T-helper 1 cell treated with Interleukin-12 subunit alpha and Interleukin-12 subunit beta and Interleukin-4 antibody, amounts not matched to agents 30 μg/mL and 1 μg/mL, for 36 hours (primary cell): Measurements from ENCODE around the gene EVA1C.
"Not testable (repeated sequence)": the region's sequence is repeated elsewhere in the genome, so short reads cannot be mapped to it uniquely, and the experiment has no call there.

Experiments
- H3K27ac Mint-ChIP-seq: one replicate; pipeline ENCODE4 v1.8.0; 2021; ENCODE audit warnings: mild to moderate bottlenecking, mixed read lengths
- H3K27me3 Mint-ChIP-seq: one replicate; pipeline ENCODE4 v1.8.0; 2021; ENCODE audit warnings: low read depth, mixed read lengths
- H3K36me3 Mint-ChIP-seq: one replicate; pipeline ENCODE4 v1.8.0; 2021; ENCODE audit warnings: low read depth, mixed read lengths
- H3K4me1 Mint-ChIP-seq: one replicate; pipeline ENCODE4 v1.8.0; 2021; ENCODE audit warnings: low read depth, mixed read lengths
- H3K4me3 Mint-ChIP-seq: one replicate; pipeline ENCODE4 v1.8.0; 2021; ENCODE audit warnings: mild to moderate bottlenecking, moderate library complexity, mixed read lengths
- H3K9me3 Mint-ChIP-seq: one replicate; pipeline ENCODE4 v1.8.0; 2021; ENCODE audit warnings: mixed read lengths

The EVA1C gene

DNA sequence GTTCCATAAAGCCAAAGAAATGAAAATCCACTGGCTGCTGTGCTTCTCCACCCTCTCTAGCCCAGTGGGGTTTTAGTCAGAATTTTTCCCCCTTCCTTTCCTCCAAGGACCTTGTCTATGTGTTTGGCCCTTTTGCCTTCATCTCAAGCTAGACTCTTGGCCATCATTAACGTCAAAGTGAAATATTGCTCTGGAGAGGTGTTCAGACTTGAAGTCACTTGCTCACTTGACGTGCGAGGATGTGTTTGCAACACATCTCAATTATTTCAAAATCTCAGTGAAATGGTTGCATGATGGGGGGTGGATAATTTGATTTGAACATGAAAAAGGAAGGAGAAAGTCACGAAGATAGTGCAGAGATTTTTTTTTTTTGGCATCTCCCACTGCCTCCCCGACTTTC, 13.6 kb downstream of the EVA1C start:
- Mint-ChIP-seq H3K27me3 (no peaks in the 10 kb centered on the region), H3K4me1 (no peaks in the 10 kb centered on the region), H3K27ac (no peak overlapping the region), H3K9me3 (no peaks in the 10 kb centered on the region), H3K4me3 (no peak overlapping the region), H3K36me3 (no peaks in the 10 kb centered on the region)

- H3K27ac Mint-ChIP-seq: no peak overlapping the region
- H3K4me1 Mint-ChIP-seq: no peaks in the 10 kb centered on the region
- H3K9me3 Mint-ChIP-seq: no peaks in the 10 kb centered on the region
- H3K27me3 Mint-ChIP-seq: no peaks in the 10 kb centered on the region
- no peaks in the 10 kb centered on the region for H3K36me3 Mint-ChIP-seq
- H3K4me3 Mint-ChIP-seq: no peak overlapping the region
Measured at GRCh38 chr21:32426592-32427051, 14.1 kb downstream of the EVA1C start.

- no peak overlapping the region for H3K4me3 Mint-ChIP-seq
- no peaks in the 10 kb centered on the region for H3K36me3 Mint-ChIP-seq
- no peaks in the 10 kb centered on the region for H3K4me1 Mint-ChIP-seq
- H3K27me3 Mint-ChIP-seq: no peaks in the 10 kb centered on the region
- H3K9me3 Mint-ChIP-seq: no peaks in the 10 kb centered on the region
- H3K27ac Mint-ChIP-seq: no peak overlapping the region
Measured at GRCh38 chr21:32427958-32428623, 15.6 kb downstream of the EVA1C start.

- H3K27ac Mint-ChIP-seq, H3K4me1 Mint-ChIP-seq, H3K36me3 Mint-ChIP-seq, H3K9me3 Mint-ChIP-seq, H3K4me3 Mint-ChIP-seq, H3K27me3 Mint-ChIP-seq: not testable (repeated sequence)
Measured at GRCh38 chr21:32432982-32433660, 20.6 kb downstream of the EVA1C start.

DNA sequence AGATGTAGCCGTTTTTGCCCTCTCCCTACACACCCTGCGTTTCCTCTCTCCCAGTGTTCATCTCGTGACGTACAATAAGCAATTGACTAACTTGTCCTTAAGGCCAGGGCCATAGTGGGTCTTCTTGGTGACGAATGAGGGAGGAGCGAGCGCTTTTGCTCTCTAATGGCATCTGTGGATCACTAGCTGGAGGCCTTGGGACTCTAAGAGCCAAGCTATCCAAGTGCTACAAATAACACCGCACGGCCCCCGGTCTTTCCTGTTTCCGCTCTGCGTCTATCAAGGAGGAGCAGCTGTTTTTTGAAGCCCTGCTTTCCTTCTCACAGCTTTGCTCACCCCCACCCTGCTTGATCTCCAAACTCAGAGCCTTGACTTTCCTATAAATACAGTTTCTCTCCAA, 25.2 kb downstream of the EVA1C start:
- H3K27me3 Mint-ChIP-seq: no peaks in the 10 kb centered on the region
- H3K27ac Mint-ChIP-seq: no peak overlapping the region
- H3K4me3 Mint-ChIP-seq: no peak overlapping the region
- H3K36me3 Mint-ChIP-seq: no peaks in the 10 kb centered on the region
- H3K9me3 Mint-ChIP-seq: peaks cover 4% of the 10 kb centered on the region
- peaks cover 2% of the 10 kb centered on the region for H3K4me1 Mint-ChIP-seq

- peaks cover 18% of the 10 kb centered on the region for H3K9me3 Mint-ChIP-seq
- no peaks in the 10 kb centered on the region for H3K36me3 Mint-ChIP-seq
- H3K27ac Mint-ChIP-seq: no peak overlapping the region
- H3K4me1 Mint-ChIP-seq: no peaks in the 10 kb centered on the region
- no peaks in the 10 kb centered on the region for H3K27me3 Mint-ChIP-seq
- H3K4me3 Mint-ChIP-seq: no peak overlapping the region
Measured at GRCh38 chr21:32442566-32443318, 30.2 kb downstream of the EVA1C start.

- Mint-ChIP-seq H3K4me1 (no peaks in the 10 kb centered on the region), H3K27ac (no peak overlapping the region), H3K27me3 (no peaks in the 10 kb centered on the region), H3K36me3 (no peaks in the 10 kb centered on the region), H3K4me3 (no peak overlapping the region), H3K9me3 (peaks cover 18% of the 10 kb centered on the region)
Measured at GRCh38 chr21:32445101-32445500, 32.6 kb downstream of the EVA1C start.

DNA sequence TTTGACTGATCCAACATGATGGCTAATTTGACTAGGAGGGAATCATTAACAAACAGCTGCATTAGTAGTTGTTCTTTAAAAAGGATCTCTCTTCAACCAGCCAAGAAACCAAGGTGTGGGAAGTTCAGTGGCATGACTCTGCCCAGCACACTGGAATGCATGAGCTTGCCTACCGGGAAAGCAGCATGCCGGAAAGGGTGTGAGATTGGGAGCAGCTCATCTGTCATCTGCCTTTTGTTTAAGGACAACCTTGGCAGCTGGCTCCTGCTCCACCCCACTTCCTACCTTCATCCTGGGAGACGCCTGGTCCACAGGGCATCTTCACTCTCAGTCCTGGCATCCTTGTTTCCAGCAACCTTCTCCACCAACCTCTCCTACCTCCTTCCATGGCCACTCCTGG, 33.9 kb downstream of the EVA1C start:
- not testable (repeated sequence) for H3K4me1 Mint-ChIP-seq, H3K36me3 Mint-ChIP-seq, H3K27ac Mint-ChIP-seq, H3K4me3 Mint-ChIP-seq, H3K27me3 Mint-ChIP-seq
- H3K9me3 Mint-ChIP-seq: peaks cover 14% of the 10 kb centered on the region

GRCh38 chr21:32447224-32447623, 34.7 kb downstream of the EVA1C start:
- no peak overlapping the region for H3K4me3 Mint-ChIP-seq
- no peak overlapping the region for H3K27ac Mint-ChIP-seq
- no peaks in the 10 kb centered on the region for H3K36me3 Mint-ChIP-seq
- H3K27me3 Mint-ChIP-seq: no peaks in the 10 kb centered on the region
- H3K4me1 Mint-ChIP-seq: no peaks in the 10 kb centered on the region
- H3K9me3 Mint-ChIP-seq: peaks cover 14% of the 10 kb centered on the region

DNA sequence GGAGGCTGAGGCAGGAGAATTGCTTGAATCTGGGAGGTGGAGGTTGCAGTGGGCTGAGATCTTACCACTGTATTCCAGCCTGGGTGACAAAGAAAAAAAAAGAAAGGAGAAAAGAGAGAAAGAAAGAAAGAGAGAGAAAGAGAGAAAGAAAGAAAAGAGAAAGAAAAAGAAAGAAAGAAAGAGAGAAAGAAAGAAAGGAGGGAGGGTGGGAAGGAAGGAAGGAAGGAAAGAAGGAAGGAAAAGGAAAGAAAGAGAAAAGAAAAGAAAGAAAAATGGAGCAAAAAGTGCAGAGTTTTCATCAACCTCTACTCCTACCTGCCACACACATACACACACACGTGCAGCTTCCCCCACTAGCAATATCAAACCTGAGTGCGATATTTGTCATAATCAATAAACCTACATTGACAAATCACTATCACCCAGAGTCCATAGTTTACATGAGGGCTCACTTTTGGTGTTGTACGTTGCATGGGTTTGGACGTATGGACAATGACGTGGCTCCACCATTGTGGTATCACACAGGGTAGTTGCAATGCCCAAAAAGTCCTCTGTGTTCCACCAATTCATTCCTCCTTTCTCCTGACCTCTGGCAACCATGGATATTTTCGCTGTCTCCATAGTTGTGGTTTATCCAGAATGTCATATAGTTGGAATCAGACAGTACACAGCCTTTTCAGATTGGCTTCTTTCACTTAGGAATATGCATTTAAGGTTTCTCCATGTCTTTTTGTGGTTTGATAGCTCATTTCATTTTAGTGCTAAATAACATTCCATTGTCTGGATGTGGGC, 36.5 kb downstream of the EVA1C start:
- Mint-ChIP-seq H3K9me3 (peaks cover 9% of the 10 kb centered on the region), H3K4me1 (no peaks in the 10 kb centered on the region), H3K4me3 (no peak overlapping the region), H3K27me3 (no peaks in the 10 kb centered on the region), H3K36me3 (no peaks in the 10 kb centered on the region), H3K27ac (no peak overlapping the region)

DNA sequence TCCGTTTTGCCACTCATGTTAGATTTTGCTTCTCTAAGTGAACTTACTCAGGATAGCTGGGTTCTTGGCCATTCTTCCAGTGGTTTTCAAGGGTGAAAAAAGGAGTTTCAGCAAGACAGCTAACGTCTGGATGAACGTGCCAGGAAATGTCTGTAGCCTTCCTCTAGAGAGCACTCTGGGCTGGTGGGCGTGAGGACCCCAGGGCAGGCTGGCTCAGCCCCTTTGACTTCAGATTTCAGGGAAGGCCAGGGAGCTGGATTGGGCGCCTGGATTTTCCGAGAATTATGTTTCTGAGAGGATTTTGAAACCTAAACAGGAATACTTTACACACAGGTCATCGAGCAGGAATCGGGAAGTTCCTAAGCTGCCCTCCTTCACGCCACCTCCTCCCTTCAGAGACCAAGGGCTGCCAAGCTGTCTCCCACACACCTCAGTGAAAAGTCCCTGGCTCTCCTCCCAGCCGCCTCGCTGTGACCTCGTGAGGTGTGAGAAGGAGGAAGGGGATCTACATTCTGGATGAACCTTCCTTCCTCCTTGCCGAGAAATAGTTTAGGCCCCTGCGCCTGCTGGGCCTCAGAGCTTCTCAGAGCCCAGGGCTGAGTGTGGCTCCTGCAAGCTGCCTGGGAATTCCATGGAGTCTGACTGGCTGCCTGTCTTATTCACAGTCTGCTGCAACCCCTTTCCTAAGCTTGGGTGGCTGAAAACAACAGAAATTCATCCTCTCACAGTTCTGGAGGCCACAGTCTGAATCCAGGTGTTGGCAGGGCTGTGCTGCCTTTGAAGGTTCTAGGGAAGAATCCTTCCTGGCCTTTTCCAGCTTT, 38.6 kb downstream of the EVA1C start:
- H3K9me3 Mint-ChIP-seq, H3K27ac Mint-ChIP-seq, H3K4me3 Mint-ChIP-seq, H3K36me3 Mint-ChIP-seq, H3K4me1 Mint-ChIP-seq, H3K27me3 Mint-ChIP-seq: not testable (repeated sequence)

GRCh38 chr21:32452191-32452590, 39.7 kb downstream of the EVA1C start:
- not testable (repeated sequence) for H3K4me1 Mint-ChIP-seq, H3K36me3 Mint-ChIP-seq, H3K27ac Mint-ChIP-seq, H3K27me3 Mint-ChIP-seq, H3K9me3 Mint-ChIP-seq, H3K4me3 Mint-ChIP-seq

- no peaks in the 10 kb centered on the region for H3K36me3 Mint-ChIP-seq
Measured at GRCh38 chr21:32452641-32453040, 40.1 kb downstream of the EVA1C start.

DNA sequence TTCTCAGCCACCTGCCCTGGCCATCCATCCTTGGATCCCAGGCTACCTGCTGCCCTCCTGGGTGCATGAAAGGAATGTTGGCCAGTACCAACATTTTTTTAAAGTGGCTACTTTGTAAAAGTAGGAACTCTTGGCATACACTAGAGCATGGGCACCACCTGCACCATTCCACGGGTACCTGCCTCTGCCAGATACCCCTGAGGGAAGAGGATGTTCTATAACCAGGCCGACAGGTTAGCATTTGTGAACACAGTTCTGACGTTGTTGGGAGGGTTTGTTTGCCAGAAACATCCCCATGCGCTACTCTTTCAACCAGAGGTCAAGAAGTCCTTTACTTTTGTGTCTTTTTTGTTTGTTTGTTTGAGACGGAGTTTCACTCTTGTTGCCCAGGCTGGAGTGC, 43.0 kb downstream of the EVA1C start:
- no peaks in the 10 kb centered on the region for H3K36me3 Mint-ChIP-seq

More at GRCh38 chr21:32452641-32453040, 40.1 kb downstream of the EVA1C start:
- Mint-ChIP-seq H3K27me3 (no peaks in the 10 kb centered on the region), H3K4me1 (no peaks in the 10 kb centered on the region), H3K27ac (no peak overlapping the region), H3K9me3 (no peaks in the 10 kb centered on the region), H3K4me3 (no peak overlapping the region)

More for the DNA sequence above, 43.0 kb downstream of the EVA1C start:
- Mint-ChIP-seq H3K27me3 (no peaks in the 10 kb centered on the region), H3K4me3 (no peak overlapping the region), H3K9me3 (no peaks in the 10 kb centered on the region), H3K27ac (no peak overlapping the region), H3K4me1 (no peaks in the 10 kb centered on the region)
